ENCODE measurements around the gene SUPT3H. TPM values are rescaled to one million over a fixed set of nuclear protein-coding genes. Genes with fewer than 3 reads are reported as not detected.

Gene SUPT3H
- total RNA-seq, 6 experiments from 2014 or later, result 5.6 to 8.2 (median 6.5) TPM

- H3K27ac Mint-ChIP-seq, result no peak overlapping the region
- peaks cover 9% of the 10 kb centered on the region; the same call in 1 of the 2 replicates for H3K4me1 Mint-ChIP-seq (ENCODE audit: low read depth)
- no peaks in the 10 kb centered on the region for H3K9me3 Mint-ChIP-seq
Measured at GRCh38 chr6:45009576-45009975, 368.2 kb downstream of the SUPT3H start.

GRCh38 chr6:45006893-45007292 lies 370.8 kb downstream of the SUPT3H start:
- Mint-ChIP-seq H3K36me3 (ENCODE audit: low read depth) (peaks cover 2% of the 10 kb centered on the region), H3K27ac (no peak overlapping the region), H3K4me3 (no peak overlapping the region), H3K4me1 (ENCODE audit: low read depth) (no peaks in the 10 kb centered on the region), H3K9me3 (no peaks in the 10 kb centered on the region), H3K27me3 (ENCODE audit: insufficient read depth) (no peaks in the 10 kb centered on the region)
- DNase-seq, result no peak
- no peak for TF ChIP-seq CTCF (IDR thresholded peaks at IDR 0.05)

More at GRCh38 chr6:45009576-45009975, 368.2 kb downstream of the SUPT3H start:
- TF ChIP-seq CTCF (IDR thresholded peaks at IDR 0.05), result no peak
- H3K36me3 Mint-ChIP-seq (ENCODE audit: low read depth), result peaks cover 5% of the 10 kb centered on the region
- H3K4me3 Mint-ChIP-seq, result no peak overlapping the region
- H3K27me3 Mint-ChIP-seq (ENCODE audit: insufficient read depth), result no peaks in the 10 kb centered on the region; the same call in 1 of the 2 replicates
- no peak for DNase-seq

GRCh38 chr6:45003961-45004360 lies 373.8 kb downstream of the SUPT3H start:
- Mint-ChIP-seq H3K27me3 (ENCODE audit: insufficient read depth) (no peaks in the 10 kb centered on the region), H3K36me3 (ENCODE audit: low read depth) (no peaks in the 10 kb centered on the region), H3K4me1 (ENCODE audit: low read depth) (no peaks in the 10 kb centered on the region), H3K9me3 (no peaks in the 10 kb centered on the region), H3K27ac (no peak overlapping the region), H3K4me3 (no peak overlapping the region)
- DNase-seq, result no peak
- no peak for TF ChIP-seq CTCF (IDR thresholded peaks at IDR 0.05)

- H3K4me1 Mint-ChIP-seq (ENCODE audit: low read depth), result no peaks in the 10 kb centered on the region
- H3K27ac Mint-ChIP-seq, result no peak overlapping the region
- no peak for DNase-seq
- no peak overlapping the region for H3K4me3 Mint-ChIP-seq
- H3K9me3 Mint-ChIP-seq, result no peaks in the 10 kb centered on the region
- no peak for TF ChIP-seq CTCF (IDR thresholded peaks at IDR 0.05)
- H3K36me3 Mint-ChIP-seq (ENCODE audit: low read depth), result no peaks in the 10 kb centered on the region
- H3K27me3 Mint-ChIP-seq (ENCODE audit: insufficient read depth), result no peaks in the 10 kb centered on the region
Measured at GRCh38 chr6:45003387-45003786, 374.3 kb downstream of the SUPT3H start.

- Mint-ChIP-seq H3K4me3 (no peak overlapping the region), H3K27me3 (ENCODE audit: insufficient read depth) (no peaks in the 10 kb centered on the region), H3K36me3 (ENCODE audit: low read depth) (no peaks in the 10 kb centered on the region), H3K27ac (no peak overlapping the region), H3K9me3 (no peaks in the 10 kb centered on the region), H3K4me1 (ENCODE audit: low read depth) (no peaks in the 10 kb centered on the region)
- TF ChIP-seq CTCF (IDR thresholded peaks at IDR 0.05), result no peak
- DNase-seq, result no peak
Measured at GRCh38 chr6:45002390-45003105, 375.2 kb downstream of the SUPT3H start.
